Gastrocnemius medialis (tissue), 4 donors: ENCODE results near the gene CCN6. TPM values are rescaled to one million over a fixed set of nuclear protein-coding genes. Genes with fewer than 3 reads are reported as not detected.

Source experiments
- ATAC-seq, 2 donors: fragments of 150-250 bp; one replicate each; pipeline ENCODE4 v1.9.1; 2016
- DNase-seq, 2 donors: peaks; one replicate each; pipeline ENCODE4 v3.0.0-alpha.2; 2019
- H3K27ac ChIP-seq, 4 donors: fragments of 200-600 bp; sonication (generic); 1 replicate in 1 of 4; 2 replicates in 3 of 4; pipeline ENCODE4 v1.5.1; 2016 to 2018; ENCODE audit warnings: mild to moderate bottlenecking in 2 of 4, moderate library complexity in 1 of 4
- H3K27me3 ChIP-seq, 3 donors: fragments of 200-600 bp; sonication (generic) in 2 of 3; 1 replicate in 1 of 3; 2 replicates in 2 of 3; pipeline versions ENCODE4 v1.5.1 to v1.6.0; 2016 to 2019; ENCODE audit warnings: mild to moderate bottlenecking in 1 of 3, moderate library complexity in 1 of 3
- H3K36me3 ChIP-seq, 2 donors: fragments of 200-600 bp; sonication (generic) in 1 of 2; one replicate each; pipeline ENCODE4 v1.5.1; 2017 to 2018
- H3K4me1 ChIP-seq, 2 donors: fragments of 200-600 bp; sonication (generic) in 1 of 2; one replicate each; pipeline ENCODE4 v1.5.1; 2016 to 2017; ENCODE audit warnings: mild to moderate bottlenecking in 2 of 2
- H3K4me3 ChIP-seq, 4 donors: fragments of 200-600 bp; sonication (generic) in 3 of 4; 1 replicate in 1 of 4; 2 replicates in 3 of 4; pipeline ENCODE4 v1.5.1; 2016 to 2019; ENCODE audit warnings: mild to moderate bottlenecking in 2 of 4
- H3K9me3 ChIP-seq, 3 donors: fragments of 200-600 bp; sonication (generic) in 2 of 3; 1 replicate in 1 of 3; 2 replicates in 2 of 3; pipeline ENCODE4 v1.5.1; 2016 to 2019
- POLR2A ChIP-seq, 2 donors: fragments of 450-650 bp; IDR thresholded peaks; one replicate each; pipeline ENCODE4 v1.6.1; 2017; ENCODE audit warnings: antibody characterized with exemption in 2 of 2, mild to moderate bottlenecking in 2 of 2, moderate library complexity in 2 of 2
- in situ Hi-C, 4 donors: fragments of 200-750 bp; cut with MboI; loops; one replicate each; pipeline versions ENCODE4 v1.15.0 to v1.8.0; 2017; ENCODE audit warnings: low sequenced_read_pairs in 4 of 4
- intact Hi-C: fragments of 100-400 bp; cut with DNase I; formaldehyde crosslinking; loops from one replicate; pipeline ENCODE4 v1.15.1; 2023; ENCODE audit warnings: low total_unique reads
- total RNA-seq, 4 donors: library from RNA; depleted of rRNA; stranded (reverse); fragments of >200 nt; gene quantifications; one replicate each; pipeline versions ENCODE4 v1.1.0 to v1.2.3, GENCODE V29; 2016
- TF ChIP-seq, protein P1 (sequence below), 5 experiments: fragments of 450-650 bp in 3 of 5; fragments of 200-600 bp in 2 of 5; sonication (generic) in 2 of 5; IDR thresholded peaks in 4 of 5; conservative IDR thresholded peaks in 1 of 5; 1 replicate in 4 of 5; 2 replicates in 1 of 5; pipeline ENCODE4 v1.5.1; 2016 to 2019; ENCODE audit warnings: antibody characterized with exemption in 5 of 5, mild to moderate bottlenecking in 3 of 5, moderate library complexity in 3 of 5

The CCN6 gene
- total RNA-seq, 4 donors from 2014 or later, result not detected

DNA sequence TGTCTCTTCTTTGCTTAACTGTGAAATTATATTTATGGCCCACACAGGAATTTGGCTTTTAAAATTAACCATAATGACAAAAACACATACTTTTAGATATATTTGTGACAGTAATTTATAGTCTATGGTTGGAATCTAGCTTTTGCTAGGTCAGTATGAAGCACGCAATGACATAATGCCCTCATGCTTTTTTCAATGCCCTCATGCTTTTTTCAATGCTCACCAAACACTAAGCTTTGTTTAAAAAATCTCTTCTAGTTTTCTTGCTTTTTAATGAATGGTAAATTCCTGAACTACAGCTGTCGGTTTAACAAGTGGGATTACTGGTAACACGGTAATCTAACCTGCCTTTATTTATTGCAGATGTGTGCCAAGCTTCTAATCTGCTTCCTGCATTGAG lies 12.7 kb downstream of the CCN6 start:
- TF ChIP-seq POLR2A (IDR thresholded peaks at IDR 0.05), result no peak
- TF ChIP-seq, protein P1, sequence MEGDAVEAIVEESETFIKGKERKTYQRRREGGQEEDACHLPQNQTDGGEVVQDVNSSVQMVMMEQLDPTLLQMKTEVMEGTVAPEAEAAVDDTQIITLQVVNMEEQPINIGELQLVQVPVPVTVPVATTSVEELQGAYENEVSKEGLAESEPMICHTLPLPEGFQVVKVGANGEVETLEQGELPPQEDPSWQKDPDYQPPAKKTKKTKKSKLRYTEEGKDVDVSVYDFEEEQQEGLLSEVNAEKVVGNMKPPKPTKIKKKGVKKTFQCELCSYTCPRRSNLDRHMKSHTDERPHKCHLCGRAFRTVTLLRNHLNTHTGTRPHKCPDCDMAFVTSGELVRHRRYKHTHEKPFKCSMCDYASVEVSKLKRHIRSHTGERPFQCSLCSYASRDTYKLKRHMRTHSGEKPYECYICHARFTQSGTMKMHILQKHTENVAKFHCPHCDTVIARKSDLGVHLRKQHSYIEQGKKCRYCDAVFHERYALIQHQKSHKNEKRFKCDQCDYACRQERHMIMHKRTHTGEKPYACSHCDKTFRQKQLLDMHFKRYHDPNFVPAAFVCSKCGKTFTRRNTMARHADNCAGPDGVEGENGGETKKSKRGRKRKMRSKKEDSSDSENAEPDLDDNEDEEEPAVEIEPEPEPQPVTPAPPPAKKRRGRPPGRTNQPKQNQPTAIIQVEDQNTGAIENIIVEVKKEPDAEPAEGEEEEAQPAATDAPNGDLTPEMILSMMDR (IDR thresholded peaks at IDR 0.05 in 4 of 5, conservative IDR thresholded peaks at IDR 0.05 in 1 of 5), result no peak
- no peaks in the 10 kb centered on the region for H3K4me1 ChIP-seq
- ATAC-seq (no peak), DNase-seq (no peak)
- no peak overlapping the region for H3K27ac ChIP-seq
- H3K27me3 ChIP-seq, result no peaks in the 10 kb centered on the region
- intact Hi-C loops, result no loop called here
- peaks cover 0 to 25% of the 10 kb centered on the region in 2 donors for H3K36me3 ChIP-seq
- H3K9me3 ChIP-seq, result no peaks in the 10 kb centered on the region
- no peak overlapping the region for H3K4me3 ChIP-seq
- in situ Hi-C loops, result loop anchor here in 1 of 4 donors (25.0 kb wide), 1 partner anchor 804 kb away; a partner anchor contains a TSS

DNA sequence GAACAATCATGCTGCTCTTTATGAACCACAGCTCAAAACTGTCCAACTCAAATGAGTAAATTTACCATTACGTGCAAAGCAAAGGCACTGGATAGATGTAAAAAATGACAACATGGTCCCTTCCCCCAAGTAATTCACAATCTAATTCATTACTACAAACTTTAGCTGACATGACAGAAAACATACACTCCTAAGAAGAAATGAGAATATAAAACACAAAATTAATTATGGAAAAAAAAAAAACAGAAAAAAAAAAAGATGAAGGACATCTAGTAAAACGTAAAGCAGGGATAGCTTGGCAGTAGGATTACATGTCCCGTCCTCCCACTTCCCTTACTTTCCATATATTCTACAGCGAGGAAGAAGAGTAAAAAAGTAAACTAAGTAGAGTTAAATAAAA lies 27.7 kb downstream of the CCN6 start:
- TF ChIP-seq, protein P1 (IDR thresholded peaks at IDR 0.05 in 4 of 5, conservative IDR thresholded peaks at IDR 0.05 in 1 of 5), result no peak
- no peak for TF ChIP-seq POLR2A (IDR thresholded peaks at IDR 0.05)
- no peak for DNase-seq
- ATAC-seq, result no peak
- peaks cover 2 to 51% of the 10 kb centered on the region in 2 donors for H3K36me3 ChIP-seq
- H3K4me1 ChIP-seq, result peaks cover 6 to 13% of the 10 kb centered on the region in 2 donors
- no peak overlapping the region for H3K4me3 ChIP-seq
- in situ Hi-C loops, result no loop called here
- intact Hi-C loops, result no loop called here
- H3K27me3 ChIP-seq, result no peaks in the 10 kb centered on the region
- no peaks in the 10 kb centered on the region for H3K9me3 ChIP-seq
- no peak overlapping the region for H3K27ac ChIP-seq

DNA sequence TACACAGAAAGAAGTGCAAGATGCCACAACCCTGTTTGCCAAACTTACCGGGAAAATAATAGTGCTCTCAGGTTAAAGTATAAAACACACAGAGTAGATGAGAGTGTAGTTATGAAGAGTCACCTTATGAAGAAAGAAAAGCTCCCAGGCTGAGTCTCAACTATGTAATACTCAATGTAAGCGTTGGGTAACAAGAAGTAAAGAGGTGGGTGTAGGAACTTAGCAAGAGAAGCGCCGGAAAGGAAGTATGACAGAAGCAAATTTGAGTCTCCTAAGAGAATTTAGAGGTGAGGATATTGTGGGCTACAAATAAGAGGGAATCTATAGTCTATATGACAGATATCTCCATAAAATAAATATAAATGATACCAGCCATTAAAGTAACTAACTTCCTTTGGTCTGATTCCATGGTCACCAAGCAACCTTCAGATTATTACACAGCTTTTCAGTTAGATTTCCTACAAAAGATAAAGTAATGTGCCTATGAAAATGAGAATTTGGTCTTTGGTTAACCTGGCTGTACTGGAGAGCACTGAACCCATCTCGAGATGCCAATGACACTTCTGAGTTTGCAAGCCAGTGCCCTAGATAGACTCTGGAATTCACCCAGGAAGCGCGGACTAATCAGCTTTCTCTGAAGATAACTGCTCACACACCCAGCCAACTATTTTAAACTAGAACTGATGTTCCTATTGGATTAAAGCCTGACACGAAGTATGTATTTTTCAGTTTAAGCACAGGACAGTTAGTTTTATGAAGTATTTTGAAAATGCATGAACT lies 31.6 kb downstream of the CCN6 start:
- peaks cover 13 to 19% of the 10 kb centered on the region in 2 donors for H3K4me1 ChIP-seq
- H3K27ac ChIP-seq, result no peak overlapping the region
- DNase-seq (no peak), ATAC-seq (no peak)
- H3K36me3 ChIP-seq, result peaks cover 1 to 17% of the 10 kb centered on the region in 2 donors
- intact Hi-C loops (no loop called here), in situ Hi-C loops (no loop called here)
- no peak overlapping the region for H3K4me3 ChIP-seq
- H3K9me3 ChIP-seq, result no peaks in the 10 kb centered on the region
- no peaks in the 10 kb centered on the region for H3K27me3 ChIP-seq
- TF ChIP-seq, protein P1 (IDR thresholded peaks at IDR 0.05 in 4 of 5, conservative IDR thresholded peaks at IDR 0.05 in 1 of 5), result no peak
- TF ChIP-seq POLR2A (IDR thresholded peaks at IDR 0.05), result no peak

DNA sequence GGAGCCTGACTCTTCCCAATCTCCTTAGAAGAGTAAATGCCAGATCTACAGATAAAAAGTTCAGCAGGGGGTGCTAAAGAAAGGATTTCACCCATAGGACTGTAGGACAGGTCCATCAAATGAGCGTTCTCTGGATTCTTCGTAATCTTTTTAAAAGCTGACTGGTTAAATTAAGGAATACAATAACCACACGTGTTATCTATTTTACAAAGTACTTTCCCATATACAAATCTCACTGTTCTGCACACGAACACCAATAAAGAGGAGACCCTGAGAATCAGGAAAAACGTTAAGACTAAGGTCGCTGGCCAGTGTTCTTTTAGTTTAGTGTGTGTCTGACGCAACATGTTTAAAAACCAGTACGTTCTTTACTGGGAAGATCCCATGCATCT lies 32.8 kb downstream of the CCN6 start:
- peak overlapping the region; percentile 81 to 89 (median 86) for H3K27ac ChIP-seq
- H3K4me1 ChIP-seq, result peaks cover 13 to 19% of the 10 kb centered on the region in 2 donors
- DNase-seq (no peak), ATAC-seq (peak; percentile 21 to 28)
- no peaks in the 10 kb centered on the region for H3K27me3 ChIP-seq
- peaks cover 0 to 9% of the 10 kb centered on the region in 2 donors for H3K36me3 ChIP-seq
- TF ChIP-seq, protein P1 (IDR thresholded peaks at IDR 0.05 in 4 of 5, conservative IDR thresholded peaks at IDR 0.05 in 1 of 5), result peak in 1 of 5 experiments; percentile 23
- no peak for TF ChIP-seq POLR2A (IDR thresholded peaks at IDR 0.05)
- in situ Hi-C loops, result no loop called here
- H3K4me3 ChIP-seq, result peak overlapping the region; percentile 79 to 86 (median 82)
- intact Hi-C loops, result no loop called here
- no peaks in the 10 kb centered on the region for H3K9me3 ChIP-seq
